GM10847 (cell line): Measurements from ENCODE around the gene SNRK.

Source experiments
- POLR2A ChIP-seq: IDR thresholded peaks from 2 replicates; pipeline ENCODE4 v1.6.1; 2011; ENCODE audit not compliant: insufficient read length; ENCODE audit errors: extremely low read depth

The SNRK gene

GRCh38 chr3:43259626-43260025 lies 26.7 kb upstream of the SNRK start:
- TF ChIP-seq POLR2A = no peak

GRCh38 chr3:43260412-43260811 lies 25.9 kb upstream of the SNRK start:
- TF ChIP-seq POLR2A = no peak

GRCh38 chr3:43262194-43262593 lies 24.1 kb upstream of the SNRK start:
- no peak for TF ChIP-seq POLR2A

- no peak for TF ChIP-seq POLR2A
Measured at GRCh38 chr3:43266451-43266850, 19.9 kb upstream of the SNRK start.

DNA sequence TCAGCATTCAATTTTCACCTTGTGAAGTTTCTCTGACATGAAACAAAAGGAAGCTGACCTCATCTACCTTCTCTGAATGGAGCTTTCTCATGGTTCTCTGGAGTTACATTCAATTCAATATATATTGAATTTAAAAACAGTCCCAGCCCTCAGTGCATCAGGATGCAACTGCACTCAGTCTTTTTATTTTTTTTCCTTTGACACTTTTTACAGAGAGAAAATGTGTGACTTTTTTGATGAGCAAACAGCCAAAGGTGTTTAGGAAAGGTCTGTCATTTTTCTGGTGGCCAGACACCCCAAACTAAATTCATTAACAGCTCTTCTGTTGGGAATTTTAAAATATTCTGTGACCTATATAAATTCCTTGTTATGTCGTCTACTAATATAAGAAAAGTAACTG lies 19.3 kb upstream of the SNRK start:
- TF ChIP-seq POLR2A = no peak

GRCh38 chr3:43268636-43269035 lies 17.7 kb upstream of the SNRK start:
- TF ChIP-seq POLR2A = no peak

GRCh38 chr3:43270078-43270477 lies 16.3 kb upstream of the SNRK start:
- TF ChIP-seq POLR2A = no peak

DNA sequence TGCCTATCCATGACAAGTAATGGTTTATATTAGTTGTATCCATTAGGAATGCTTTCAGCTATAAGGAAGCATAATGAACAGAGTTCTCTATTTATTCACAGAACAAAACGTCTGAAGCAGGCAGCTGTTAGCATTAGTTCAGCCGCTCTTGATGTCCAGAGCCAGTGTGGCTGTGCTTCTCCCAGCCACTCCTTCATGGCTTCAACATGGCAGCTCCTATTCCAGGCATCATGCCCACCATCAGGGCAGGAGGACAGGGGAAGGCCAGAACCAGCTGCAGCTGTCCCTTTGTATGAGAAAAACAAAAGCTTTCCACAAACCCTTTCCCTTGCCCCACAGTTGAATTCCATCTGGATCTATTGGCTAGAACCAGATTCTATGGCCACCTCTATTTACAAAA lies 12.9 kb upstream of the SNRK start:
- TF ChIP-seq POLR2A = no peak

GRCh38 chr3:43279082-43279481 lies 7.3 kb upstream of the SNRK start:
- TF ChIP-seq POLR2A = no peak

- no peak for TF ChIP-seq POLR2A
Measured at GRCh38 chr3:43279532-43279931, 6.8 kb upstream of the SNRK start.

- no peak for TF ChIP-seq POLR2A
Measured at GRCh38 chr3:43281020-43281419, 5.3 kb upstream of the SNRK start.

DNA sequence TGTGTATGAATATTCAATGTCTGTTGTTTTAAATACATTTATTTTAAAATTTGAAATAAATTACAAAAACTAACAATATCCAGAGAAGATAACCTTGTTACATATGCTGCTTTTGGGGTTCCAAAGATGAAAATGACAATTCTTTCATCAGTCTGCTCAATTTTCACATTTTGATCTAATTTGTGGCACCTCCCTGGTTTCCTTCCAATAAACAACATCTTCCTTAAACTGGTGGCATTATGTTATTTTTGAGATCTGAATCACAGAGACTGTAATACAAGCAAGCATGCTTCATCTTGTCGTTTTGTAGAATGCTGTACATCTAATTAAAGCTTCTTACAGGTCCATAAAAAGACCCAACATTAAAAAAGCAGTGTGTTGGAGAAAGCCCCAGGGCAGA lies 2.2 kb upstream of the SNRK start:
- no peak for TF ChIP-seq POLR2A

DNA sequence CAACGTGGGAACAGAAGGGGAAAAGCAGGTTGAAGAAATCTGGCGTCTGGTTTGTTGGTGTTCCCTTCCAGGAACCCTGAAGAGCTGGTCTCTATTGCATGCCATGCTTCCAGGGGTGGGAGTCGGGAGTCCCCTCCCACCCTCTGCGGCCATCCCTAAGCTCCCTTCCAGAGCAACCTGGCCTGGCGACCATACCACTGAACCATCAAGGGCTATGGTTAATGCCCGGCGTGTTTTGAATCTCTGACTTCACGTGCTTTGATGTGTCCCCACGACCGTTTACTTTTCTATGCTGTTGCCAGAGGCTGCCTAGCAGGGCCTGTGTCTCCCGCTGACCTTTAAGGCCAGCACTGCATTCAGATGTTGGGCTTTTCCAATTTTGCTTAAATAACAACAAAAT lies 696 bp upstream of the SNRK start:
- TF ChIP-seq POLR2A = no peak

- no peak for TF ChIP-seq POLR2A
Measured at GRCh38 chr3:43286841-43287499, 630 bp downstream of the SNRK start.

GRCh38 chr3:43287500-43287873 lies 1.1 kb downstream of the SNRK start:
- no peak for TF ChIP-seq POLR2A

DNA sequence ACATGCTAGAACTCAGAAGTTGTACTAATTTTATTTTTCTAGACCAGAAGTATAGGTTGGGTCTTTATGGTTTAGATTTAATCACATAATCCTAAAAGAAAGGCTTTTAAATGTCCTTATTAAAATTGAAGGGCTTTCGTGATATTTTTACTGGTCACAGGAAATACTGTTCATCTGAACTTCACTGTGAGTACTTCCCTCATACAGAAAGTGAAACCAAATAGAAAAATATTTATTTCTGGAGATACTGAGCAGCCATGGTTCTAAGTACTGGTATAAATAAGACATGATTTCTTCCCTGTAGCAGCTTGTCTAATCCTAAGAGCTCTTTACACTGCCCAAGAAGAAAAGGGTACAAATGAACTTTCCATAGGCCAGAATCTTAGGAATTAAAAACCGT lies 2.0 kb downstream of the SNRK start:
- TF ChIP-seq POLR2A = no peak

DNA sequence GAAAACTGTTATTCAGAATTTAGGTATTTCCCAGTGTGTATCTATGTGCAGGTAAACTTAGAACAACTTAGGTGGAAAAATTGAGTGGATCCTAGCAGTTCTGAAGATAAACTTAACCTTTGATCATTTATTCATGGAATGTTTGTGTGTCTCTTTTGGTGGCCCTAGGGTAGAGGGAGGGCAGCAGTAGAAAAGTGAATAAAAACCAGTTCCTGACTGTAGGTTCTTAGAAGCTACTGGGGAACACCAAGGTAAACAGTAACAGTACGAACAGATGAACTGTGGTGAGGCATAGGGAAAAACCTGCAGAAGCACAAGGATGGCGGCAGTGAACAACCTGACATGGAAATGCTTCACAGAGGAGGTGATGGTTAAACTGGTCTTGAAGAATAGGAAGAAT lies 2.5 kb downstream of the SNRK start:
- TF ChIP-seq POLR2A = no peak

DNA sequence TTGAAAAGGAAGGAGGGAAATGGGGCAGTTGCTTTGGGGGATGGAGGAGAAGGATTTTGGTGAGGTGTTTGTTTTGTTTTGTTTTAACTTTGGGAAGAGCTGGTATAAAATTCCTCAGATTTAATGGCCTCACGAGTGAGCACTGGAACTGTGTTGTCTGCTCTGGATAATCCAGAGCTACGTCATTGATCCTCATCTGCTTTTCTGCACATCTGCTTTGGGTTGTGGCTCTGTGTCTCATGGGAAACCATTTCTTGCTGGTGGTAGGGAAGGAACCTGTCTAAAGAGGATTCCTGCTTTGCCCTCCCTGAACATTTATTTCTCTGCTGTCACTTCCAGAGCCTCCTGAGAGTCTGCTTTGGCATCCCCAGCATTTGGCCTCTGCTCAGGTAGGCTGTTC lies 3.1 kb downstream of the SNRK start:
- no peak for TF ChIP-seq POLR2A
